IMR-90 (cell line): ENCODE data around the gene MAU2. TPM values are rescaled to one million over a fixed set of nuclear protein-coding genes. Genes with fewer than 3 reads are reported as not detected.

ENCODE experiments used
- ATAC-seq: fragments of 200-7000 bp; cut with Tn5 transposase; 2 replicates; pipeline ENCODE4 v1.9.1; 2020; ENCODE audit warnings: low read depth, mild to moderate bottlenecking, moderate library complexity
- BruUV-seq: library from RNA; stranded (reverse); fragments of 400-500 nt; replicated peaks from 2 replicates; lab custom pipeline; 2021; lab: Mats Ljungman, UMichigan
- CTCF ChIA-PET: fragments of 300-600 bp; formaldehyde crosslinking; extraction: SDS; loops from one replicate; lab custom pipeline; 2021; ENCODE audit warnings: antibody characterized with exemption; lab: Yijun Ruan, JAX
- POLR2A ChIA-PET: fragments of 300-600 bp; sonication (Branson Sonifier 250); formaldehyde crosslinking; loops from one replicate; lab custom pipeline; 2022; ENCODE audit warnings: antibody characterized with exemption; ENCODE audit not compliant: unreplicated experiment; lab: Charles Lee
- DNase-seq: peaks from one replicate; pipeline ENCODE4 v3.0.0; 2013
- H2AFZ ChIP-seq: replicated peaks from 2 replicates; pipeline ENCODE3; 2013; ENCODE audit warnings: low read length, mild to moderate bottlenecking; ENCODE audit not compliant: poor library complexity
- H2AK5ac ChIP-seq: 2 replicates; pipeline ENCODE4 v1.6.1; 2013; ENCODE audit warnings: low read depth, low read length, inconsistent platforms
- H2AK9ac ChIP-seq: replicated peaks from 2 replicates; pipeline ENCODE3; 2013; ENCODE audit warnings: mild to moderate bottlenecking, low read depth, low read length, moderate library complexity; ENCODE audit not compliant: poor library complexity
- H2BK120ac ChIP-seq: 2 replicates; pipeline ENCODE4 v1.6.1; 2013; ENCODE audit warnings: low read depth, low read length, inconsistent platforms
- H2BK15ac ChIP-seq: 3 replicates; pipeline ENCODE4 v1.6.1; 2013; ENCODE audit warnings: low read depth, low read length, inconsistent platforms
- H2BK20ac ChIP-seq: 2 replicates; pipeline ENCODE4 v1.6.1; 2013; ENCODE audit warnings: low read depth, mild to moderate bottlenecking, inconsistent platforms, low read length, moderate library complexity
- H2BK5ac ChIP-seq: 2 replicates; pipeline ENCODE4 v1.6.1; 2013; ENCODE audit warnings: mild to moderate bottlenecking, low read depth, low read length, inconsistent platforms; ENCODE audit not compliant: poor library complexity, severe bottlenecking
- H3K14ac ChIP-seq: replicated peaks from 2 replicates; pipeline ENCODE4 v1.6.1; 2013; ENCODE audit warnings: low read depth, low read length, inconsistent platforms
- H3K18ac ChIP-seq: 2 replicates; pipeline ENCODE4 v1.6.1; 2013; ENCODE audit warnings: low read depth, low read length, control low read depth
- H3K23ac ChIP-seq: 2 replicates; pipeline ENCODE4 v1.6.1; 2013; ENCODE audit warnings: low read depth, low read length, inconsistent platforms
- H3K27ac ChIP-seq: 2 replicates; pipeline ENCODE4 v1.5.1; 2013; ENCODE audit warnings: mild to moderate bottlenecking, control low read depth, low read length; ENCODE audit not compliant: insufficient read depth
- H3K27me3 ChIP-seq: 2 replicates; pipeline ENCODE4 v1.6.1; 2013; ENCODE audit warnings: low read length; ENCODE audit not compliant: control insufficient read depth, insufficient read depth
- H3K36me3 ChIP-seq: 2 replicates; pipeline ENCODE4 v1.6.1; 2013; ENCODE audit warnings: low read length, mixed read lengths; ENCODE audit not compliant: control insufficient read depth, insufficient read depth
- H3K4ac ChIP-seq: 2 replicates; pipeline ENCODE4 v1.6.1; 2013; ENCODE audit warnings: low read depth, low read length, inconsistent platforms
- H3K4me1 ChIP-seq: 2 replicates; pipeline ENCODE4 v1.6.1; 2013; ENCODE audit warnings: low read length, mixed read lengths; ENCODE audit not compliant: control insufficient read depth, insufficient read depth
- H3K4me2 ChIP-seq: 2 replicates; pipeline ENCODE4 v1.6.1; 2013; ENCODE audit warnings: low read depth, mild to moderate bottlenecking, control low read depth, low read length, moderate library complexity
- H3K4me3 ChIP-seq: 2 replicates; pipeline ENCODE4 v1.5.1; 2013; ENCODE audit warnings: low read depth, mild to moderate bottlenecking, control low read depth, low read length, moderate library complexity; ENCODE audit not compliant: insufficient read depth
- H3K56ac ChIP-seq: 2 replicates; pipeline ENCODE4 v1.6.1; 2013; ENCODE audit warnings: low read length, inconsistent platforms; ENCODE audit not compliant: insufficient read depth; ENCODE audit errors: extremely low read depth
- H3K79me1 ChIP-seq, 2 experiments: 2 replicates each; pipeline ENCODE4 v1.6.1; 2013; ENCODE audit warnings: low read length in 2 of 2, inconsistent platforms in 1 of 2, low read depth in 1 of 2
- H3K9ac ChIP-seq: 2 replicates; pipeline ENCODE4 v1.6.1; 2013; ENCODE audit warnings: low read depth, low read length, control low read depth
- H3K9me1 ChIP-seq: 2 replicates; pipeline ENCODE4 v1.6.1; 2013; ENCODE audit warnings: low read length, inconsistent platforms; ENCODE audit not compliant: insufficient read depth
- H3K9me3 ChIP-seq: 2 replicates; pipeline ENCODE4 v1.6.1; 2013; ENCODE audit warnings: low read length; ENCODE audit not compliant: control insufficient read depth, insufficient read depth
- H4K20me1 ChIP-seq: 2 replicates; pipeline ENCODE4 v1.6.1; 2013; ENCODE audit warnings: low read length, inconsistent platforms; ENCODE audit not compliant: insufficient read depth
- H4K5ac ChIP-seq: 2 replicates; pipeline ENCODE4 v1.6.1; 2013; ENCODE audit warnings: mild to moderate bottlenecking, low read depth, low read length, control low read depth
- H4K8ac ChIP-seq, 2 experiments: 2 replicates each; pipeline ENCODE4 v1.6.1; 2013; ENCODE audit warnings: low read depth in 2 of 2, low read length in 2 of 2, control low read depth in 1 of 2, inconsistent platforms in 1 of 2
- H4K91ac ChIP-seq: 2 replicates; pipeline ENCODE4 v1.6.1; 2013; ENCODE audit warnings: low read depth, low read length, inconsistent platforms; ENCODE audit not compliant: insufficient read depth
- CEBPB ChIP-seq: IDR thresholded peaks from 2 replicates; pipeline ENCODE4 v1.6.1; 2012; ENCODE audit warnings: low read depth, low read length, improper control_type of control experiment
- RFX5 ChIP-seq: IDR thresholded peaks from 2 replicates; pipeline ENCODE4 v1.8.0; 2012; ENCODE audit warnings: low read depth, mild to moderate bottlenecking, low read length, moderate library complexity
- WGBS, 2 experiments: methylation state at CpG; one replicate each; pipeline versions ENCODE4 v1.1.5 to v1.1.7; 2013; ENCODE audit warnings: missing lambda C conversion rate in 2 of 2; ENCODE audit not compliant: insufficient read length in 1 of 2; ENCODE audit errors: extremely low coverage in 2 of 2; 5-methylcytosine and 5-hydroxymethylcytosine counted together
- dilution Hi-C: fragments of 300-500 bp; cut with HindIII; formaldehyde crosslinking; loops from one replicate; pipeline ENCODE4 v1.14.3; 2018; ENCODE audit warnings: low sequenced_read_pairs; ENCODE audit not compliant: unreplicated experiment
- in situ Hi-C: fragments of 300-500 bp; cut with MboI; formaldehyde crosslinking; loops from 3 replicates; pipeline ENCODE4 v1.14.3; 2019; ENCODE audit warnings: low sequenced_read_pairs, inconsistent platforms, mixed read lengths
- intact Hi-C: fragments of 100-400 bp; cut with micrococcal nuclease; formaldehyde crosslinking; loops from 2 replicates; pipeline ENCODE4 v1.10.0; 2022
- polyA plus RNA-seq, 3 experiments: library from polyadenylated mRNA; depleted of rRNA; stranded (reverse); fragments of >200 nt; gene quantifications; 2 replicates each; pipeline ENCODE4 v1.2.3, GENCODE V29; 2012; ENCODE audit warnings: low replicate concordance in 1 of 3
- total RNA-seq: library from RNA; depleted of rRNA; stranded (reverse); fragments of >200 nt; gene quantifications from 2 replicates; pipeline ENCODE4 v1.2.3, GENCODE V29; 2012

MAU2 gene
- total and polyA plus RNA-seq, 2 of the 4 experiments (the other 2 are of a cell fraction) = 24.6 to 31.1 TPM

DNA sequence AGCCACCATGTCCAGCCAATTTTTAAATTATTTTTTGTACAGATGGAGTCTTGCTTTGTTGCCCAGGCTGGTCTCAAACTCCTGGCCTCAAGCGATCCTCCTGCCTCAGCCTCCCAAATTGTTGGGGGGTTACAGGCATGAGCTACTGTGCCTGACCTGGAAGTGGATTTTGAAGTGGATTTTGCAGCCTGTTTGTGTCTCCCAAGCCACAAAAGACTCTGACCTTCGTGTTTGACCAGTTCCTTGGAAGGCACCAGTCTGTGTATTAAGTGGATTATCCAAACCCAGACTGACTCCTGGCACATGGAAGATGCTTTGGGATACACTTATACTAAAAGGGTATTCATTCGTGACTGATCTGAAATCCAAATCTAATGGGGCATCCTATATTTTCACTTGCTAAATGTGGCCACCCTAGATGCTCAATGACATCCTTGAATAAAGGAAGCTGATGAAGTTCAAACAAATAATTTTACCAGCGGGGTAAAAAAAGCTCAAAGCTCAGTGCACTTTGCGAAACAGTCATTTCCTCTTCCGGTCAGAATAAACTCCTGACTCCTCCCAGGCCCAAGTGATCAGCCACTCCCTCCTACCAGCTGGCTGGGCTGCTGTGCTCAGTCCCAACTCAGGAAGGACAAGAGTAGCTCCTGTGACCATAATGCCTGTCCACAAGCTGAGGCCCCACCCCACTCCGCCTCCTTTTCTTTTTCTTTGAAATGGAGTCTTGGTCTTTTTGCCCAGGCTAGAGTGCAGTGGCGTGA lies 52.2 kb downstream of the MAU2 start:
- H4K5ac ChIP-seq = peak overlapping the region; percentile 100
- H2BK20ac ChIP-seq = no peak overlapping the region
- BruUV-seq = no TSS peak
- peak overlapping the region; percentile 57; the same call in 1 of the 2 replicates for H3K18ac ChIP-seq
- no peak overlapping the region for H2AK9ac ChIP-seq
- 0 out of 2 replicates have a peak, but pooled peaks cover 4% of the 10 kb centered on the region for H3K9me1 ChIP-seq
- H3K56ac ChIP-seq = no peak overlapping the region
- no peaks in the 10 kb centered on the region for H3K9me3 ChIP-seq
- ChIA-PET CTCF (interaction anchor here (1.1 kb wide), 1 partner anchor 118 kb away, joined by 4 read pairs; no protein-coding TSS in a partner anchor), POLR2A (interaction anchor here (0.6 kb wide), 1 partner anchor 48 kb away, joined by 3 read pairs; no protein-coding TSS in a partner anchor)
- H4K20me1 ChIP-seq = no peaks in the 10 kb centered on the region
- H2BK120ac ChIP-seq = peak overlapping the region; percentile 23; the same call in 1 of the 2 replicates
- H3K27ac ChIP-seq = no peak overlapping the region
- no peak overlapping the region for H3K4me3 ChIP-seq
- peak overlapping the region; percentile 83 for H3K4ac ChIP-seq
- H4K91ac ChIP-seq = peak overlapping the region; percentile 46; the same call in 1 of the 2 replicates
- H3K36me3 ChIP-seq = no peaks in the 10 kb centered on the region
- 0 out of 3 replicates have a peak overlapping the region, but pooled peaks have one; percentile 27 for H2BK15ac ChIP-seq
- peak overlapping the region; percentile 90 to 99 for H4K8ac ChIP-seq
- peak overlapping the region; percentile 48; the same call in 1 of the 2 replicates for H3K23ac ChIP-seq
- H3K27me3 ChIP-seq = no peaks in the 10 kb centered on the region
- 0 out of 2 replicates have a peak overlapping the region, but pooled peaks have one; percentile 36 for H3K14ac ChIP-seq
- no peaks in the 10 kb centered on the region for H3K79me1 ChIP-seq
- peak; percentile 48; the same call in 1 of the 2 replicates for TF ChIP-seq CEBPB
- no peak for TF ChIP-seq RFX5
- ATAC-seq (peak; percentile 89), DNase-seq (peak; percentile 45)
- peak overlapping the region; percentile 79 for H2AFZ ChIP-seq
- H3K4me2 ChIP-seq = no peak overlapping the region; the same call in 1 of the 2 replicates
- H3K9ac ChIP-seq = no peak overlapping the region; the same call in 1 of the 2 replicates
- H3K4me1 ChIP-seq = peaks cover 5% of the 10 kb centered on the region; the same call in 1 of the 2 replicates
- H2AK5ac ChIP-seq = peak overlapping the region; percentile 67
- in situ Hi-C loops = no loop called here
- no CpG with 5 or more reads among the region's 8 CpGs for WGBS, 2 experiments
- peak overlapping the region; percentile 40 for H2BK5ac ChIP-seq
- dilution Hi-C loops = no loop called here
- intact Hi-C loops = no loop called here
